ENCODE data around the gene SNN.

The SNN gene

DNA sequence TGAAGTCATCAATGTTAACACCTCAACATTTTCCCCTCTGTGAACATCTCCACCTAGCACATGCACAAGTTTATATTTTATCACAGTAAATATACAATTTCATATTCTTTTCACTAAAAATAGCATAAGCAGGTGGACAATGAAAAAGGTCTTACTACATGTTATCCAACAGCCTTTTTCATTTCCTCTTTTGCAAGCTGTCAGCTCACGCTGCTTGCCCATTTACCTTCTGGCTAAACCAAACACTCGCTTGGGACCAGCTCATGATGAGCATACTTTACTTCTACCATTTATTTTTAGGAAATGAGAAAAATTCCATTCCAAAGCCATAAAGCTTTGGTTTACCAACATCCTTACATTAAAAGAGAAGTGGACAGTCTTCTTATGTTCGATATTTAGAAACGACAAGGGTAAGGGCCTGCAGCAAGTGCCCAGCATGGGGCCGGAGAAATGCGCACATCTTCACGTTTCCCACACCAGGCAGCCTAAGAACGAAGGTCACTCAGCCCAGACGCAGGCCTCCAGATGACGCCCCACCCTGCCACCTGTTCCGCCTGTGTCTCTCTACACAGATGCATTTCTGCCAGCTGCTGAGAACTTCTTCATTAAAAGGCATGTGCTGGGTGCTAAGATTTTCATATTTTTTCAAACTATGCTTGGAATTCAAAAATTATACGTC is 13.9 kb downstream of the SNN start:
- peak; percentile 70 for DNase-seq

- DNase-seq = peak; percentile 40
These were observed 14.4 kb downstream of the SNN start for GRCh38 chr16:11682655-11683096.

- no peak for DNase-seq
These were observed 14.9 kb downstream of the SNN start for GRCh38 chr16:11683145-11683544.

GRCh38 chr16:11684231-11685025 is 16.2 kb downstream of the SNN start:
- DNase-seq = no peak

DNA sequence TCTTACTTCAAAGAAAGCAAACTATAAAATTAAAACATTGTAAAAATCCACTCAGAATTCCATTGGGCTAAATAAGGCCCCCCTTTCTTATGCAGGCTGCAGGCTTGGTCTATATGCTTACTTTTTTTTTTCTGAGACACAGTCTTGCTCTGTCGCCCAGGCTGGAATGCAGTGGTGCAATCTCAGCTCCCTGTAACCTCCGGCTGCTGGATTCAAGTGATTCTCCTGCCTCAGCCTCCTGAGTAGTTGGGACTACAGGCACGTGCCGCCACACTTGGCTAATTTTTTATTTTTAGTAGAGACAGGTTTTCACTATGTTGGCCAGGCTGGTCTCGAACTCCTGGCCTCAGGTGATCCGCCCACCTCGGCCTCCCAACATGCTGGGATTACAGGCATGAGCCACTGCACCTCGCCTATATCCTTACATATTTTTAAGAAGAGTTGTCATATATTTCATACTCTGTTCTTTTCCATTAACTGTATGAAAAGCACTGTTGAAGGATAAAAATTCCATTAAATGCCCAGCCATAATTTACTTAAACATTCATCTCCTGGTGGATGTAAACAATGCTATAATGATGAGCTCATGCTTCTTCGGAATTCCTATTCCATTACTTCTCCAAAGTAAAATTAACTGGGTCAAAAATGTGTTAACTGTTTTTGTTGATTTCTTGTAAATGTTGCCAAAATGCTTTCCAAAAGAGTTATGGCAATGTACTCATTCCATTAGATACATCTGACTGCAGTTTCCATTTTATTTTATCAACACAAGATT is 17.8 kb downstream of the SNN start:
- no peak for DNase-seq

DNA sequence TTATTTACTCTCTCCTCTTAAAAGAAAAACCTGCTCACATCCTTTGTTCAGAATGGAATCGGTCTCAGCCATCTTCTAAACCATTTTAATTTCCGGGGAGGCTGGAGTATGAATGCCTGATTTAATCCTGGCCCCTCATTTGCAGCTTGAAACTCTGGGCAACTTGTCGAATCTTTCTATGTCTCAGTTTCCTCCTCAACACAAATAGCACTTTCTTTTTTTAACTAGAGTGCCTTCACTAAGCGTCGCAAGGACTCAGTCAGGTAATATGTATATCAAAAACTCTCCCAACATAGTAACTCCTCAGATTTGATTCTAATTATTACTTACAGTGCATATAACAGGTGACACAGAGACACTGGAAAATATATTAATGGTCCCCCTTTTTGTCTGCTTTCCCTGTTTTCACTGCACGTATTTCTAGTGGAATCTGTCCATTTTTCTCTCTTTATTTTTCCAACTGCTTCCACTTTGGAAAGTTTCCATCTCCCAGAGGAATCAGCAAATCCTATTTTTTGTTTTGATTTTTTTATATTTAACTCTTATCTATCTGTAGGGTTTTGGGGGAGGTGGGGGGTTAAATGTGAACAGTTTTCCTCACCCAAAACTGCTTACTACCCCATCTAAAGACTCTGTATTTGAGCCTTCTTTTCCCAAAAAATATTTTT is 18.6 kb downstream of the SNN start:
- DNase-seq = no peak

DNA sequence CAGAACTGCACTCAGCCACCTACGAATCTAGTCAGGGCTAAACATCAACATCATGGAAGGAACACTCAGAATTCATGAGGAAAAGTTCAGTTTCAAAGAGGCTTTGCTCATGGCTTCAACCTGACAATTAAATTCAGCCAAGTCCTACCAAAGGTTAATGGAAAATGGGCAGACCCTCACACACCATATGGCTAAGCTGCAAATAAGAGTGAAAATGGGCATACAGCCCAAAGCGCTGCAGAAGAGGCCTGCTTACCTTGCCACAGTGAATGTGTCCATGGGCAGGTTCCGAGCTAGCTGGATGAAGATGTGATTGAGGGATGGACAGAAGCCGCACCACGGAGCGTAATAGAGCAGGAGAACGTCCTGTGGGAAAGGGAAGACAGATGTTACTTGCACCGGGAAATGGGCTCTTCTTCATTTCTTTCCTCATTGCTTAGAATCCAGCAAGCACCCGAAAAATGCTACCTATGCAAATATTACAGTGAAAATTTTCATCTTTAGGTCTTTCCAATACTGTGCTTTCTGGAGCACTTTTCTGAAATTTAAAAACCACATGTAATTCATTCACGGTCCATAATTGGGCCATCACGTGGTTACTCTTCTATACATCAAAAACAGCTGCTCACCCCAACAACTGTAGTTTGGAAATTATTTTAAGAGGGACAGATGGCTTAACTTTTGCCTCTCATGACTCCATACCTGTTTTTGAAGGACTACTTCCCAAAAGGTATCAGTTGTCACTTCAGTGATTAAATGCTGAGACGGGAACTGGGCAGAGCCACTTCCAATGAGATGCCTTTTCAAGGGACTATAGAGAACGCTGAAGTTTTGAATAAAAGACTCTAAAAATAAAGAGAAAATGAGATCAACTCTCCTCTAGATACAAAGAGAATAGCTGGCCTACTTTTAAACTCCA is 19.6 kb downstream of the SNN start:
- peak; percentile 35 for DNase-seq

DNA sequence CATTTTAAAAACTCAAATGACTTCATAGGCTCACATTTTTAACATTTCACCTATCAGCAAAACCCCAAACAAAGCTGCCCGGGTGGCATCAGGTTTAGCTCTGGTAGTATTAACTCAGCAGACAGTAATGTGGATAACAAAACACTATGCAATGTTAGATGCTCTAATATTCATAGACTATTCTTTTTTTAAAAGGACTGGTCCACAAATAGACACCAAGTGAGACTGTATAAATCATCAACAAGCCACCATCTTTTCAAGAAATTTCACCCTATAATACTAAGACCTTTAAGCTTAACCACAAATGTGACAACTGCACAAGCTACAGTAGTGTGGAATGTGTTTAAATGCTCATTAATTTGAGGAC is 20.2 kb downstream of the SNN start:
- no peak for DNase-seq

GRCh38 chr16:11689031-11689840 is 21.0 kb downstream of the SNN start:
- DNase-seq = peak; percentile 36

DNA sequence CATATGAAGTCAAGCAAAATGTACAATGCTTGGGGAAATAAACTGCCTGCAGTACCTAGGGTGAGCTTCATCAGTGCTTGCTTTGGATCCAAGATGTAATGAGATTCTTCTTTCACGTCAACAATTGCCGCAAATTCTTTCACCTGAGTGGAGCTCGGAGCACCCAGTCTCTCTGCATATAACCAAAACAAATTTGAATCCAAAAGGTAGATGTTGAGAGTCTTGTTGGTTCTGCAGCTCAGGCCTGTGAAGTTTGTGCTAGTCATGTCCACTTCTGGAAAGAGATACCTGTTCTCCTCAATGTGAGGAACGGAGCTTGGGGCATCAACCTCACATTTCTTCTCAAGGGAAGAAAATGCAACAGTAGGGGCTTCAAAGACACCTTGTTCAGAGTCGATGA is 23.0 kb downstream of the SNN start:
- no peak for DNase-seq

- DNase-seq = no peak
These were observed 23.5 kb downstream of the SNN start for GRCh38 chr16:11691771-11692170.

DNA sequence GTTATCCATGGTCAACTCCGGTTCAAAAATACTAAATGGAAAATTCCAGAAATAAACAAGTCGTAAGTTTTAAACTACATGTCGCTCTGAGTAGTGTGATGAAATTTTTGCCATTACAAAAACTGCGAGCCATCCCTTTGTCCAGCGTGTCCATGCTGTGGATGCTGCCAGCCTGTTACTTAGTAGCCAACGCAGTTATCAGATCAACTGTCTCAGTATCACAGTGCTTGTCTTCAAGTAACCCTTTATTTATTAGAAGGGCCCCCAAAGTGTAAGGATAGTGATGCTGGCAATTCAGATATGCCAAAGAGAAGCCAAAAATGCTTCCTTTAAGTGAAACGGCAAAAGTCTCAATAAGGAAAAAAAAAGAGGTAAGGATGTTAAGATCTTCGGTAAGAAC is 23.9 kb downstream of the SNN start:
- no peak for DNase-seq

DNA sequence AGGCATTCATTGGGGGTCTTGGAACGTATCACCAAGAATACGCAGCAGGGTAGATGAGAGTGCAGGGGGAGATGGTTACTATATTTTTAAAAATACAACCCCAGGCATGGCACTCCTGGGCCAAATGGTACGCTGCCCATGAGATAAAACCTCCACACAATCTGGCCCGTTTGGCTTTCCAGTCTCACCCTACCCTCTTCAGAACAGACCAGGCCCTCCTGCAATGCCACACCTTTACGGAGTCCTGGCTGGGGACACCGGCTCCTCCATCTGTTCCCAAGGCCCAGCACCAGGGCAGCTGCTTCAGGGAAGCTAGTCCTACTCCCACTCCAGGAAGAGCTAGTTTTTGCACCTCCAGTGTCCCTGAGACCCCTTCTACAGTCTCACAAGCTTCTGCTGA is 24.4 kb downstream of the SNN start:
- DNase-seq = no peak

DNA sequence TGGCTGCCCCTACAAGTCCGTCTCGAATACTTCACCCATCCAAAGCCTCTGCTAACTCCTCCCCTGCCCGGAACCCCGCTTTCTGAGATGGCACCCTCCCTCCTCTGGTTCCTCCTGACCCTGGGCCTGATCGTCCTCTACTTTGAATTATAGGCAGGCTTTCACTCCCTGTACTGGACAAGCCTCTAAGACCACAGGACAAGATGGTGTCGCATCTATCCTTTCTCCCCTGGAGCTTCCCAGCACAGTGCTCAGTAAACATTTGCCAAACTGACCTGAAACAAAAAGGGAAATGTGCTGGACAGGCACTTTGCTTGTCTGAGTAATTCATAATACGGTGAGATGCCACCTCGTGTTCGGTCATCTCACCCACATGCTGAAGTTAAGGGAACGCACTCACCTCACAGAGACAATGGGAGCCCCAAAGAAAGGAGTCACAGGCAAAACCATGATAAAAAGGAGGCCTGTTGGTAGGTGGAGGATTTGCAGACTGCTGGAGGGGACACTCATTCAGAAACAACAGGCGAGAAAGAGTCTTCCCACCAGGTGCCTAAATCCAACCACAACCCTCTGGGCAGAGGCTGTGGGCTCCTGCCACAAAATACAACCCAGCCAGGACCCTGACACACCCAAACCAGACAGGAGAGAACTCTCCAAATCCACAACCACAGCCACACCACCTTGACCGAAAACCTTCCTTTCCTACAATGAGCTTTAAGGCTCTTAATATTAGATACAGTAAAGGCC is 28.2 kb downstream of the SNN start:
- no peak for DNase-seq

- no peak for DNase-seq
These were observed 29.1 kb downstream of the SNN start for GRCh38 chr16:11697319-11697718.

GRCh38 chr16:11698271-11698689 is 30.0 kb downstream of the SNN start:
- peak; percentile 8 for DNase-seq

GRCh38 chr16:11699234-11699894 is 31.1 kb downstream of the SNN start:
- no peak for DNase-seq

- no peak for DNase-seq
These were observed 32.2 kb downstream of the SNN start for GRCh38 chr16:11700264-11701029.
